HG03103 (cell line): Measurements from ENCODE around the gene ZNF397.

Source experiments
- ATAC-seq: cut with Tn5 transposase; IDR thresholded peaks from one replicate; pipeline ENCODE4 v1.9.1; 2021; ENCODE audit warnings: low read depth; ENCODE audit not compliant: unreplicated experiment

The ZNF397 gene

GRCh38 chr18:35290094-35290735, 49.4 kb downstream of the ZNF397 start, which contains the start of gene ZSCAN30:
Gene ZSCAN30, minus strand, starts transcription at chr18:35290229. Its CDS starts 25,877 bp downstream, at chr18:35264352.
- peak; percentile 90 for ATAC-seq

- no peak for ATAC-seq
These were observed 50.3 kb downstream of the ZNF397 start for GRCh38 chr18:35291166-35291565.

- no peak for ATAC-seq
These were observed 55.2 kb downstream of the ZNF397 start for GRCh38 chr18:35296060-35296459.

- ATAC-seq, result no peak
These were observed 62.8 kb downstream of the ZNF397 start for GRCh38 chr18:35303610-35304009.

- no peak for ATAC-seq
These were observed 65.9 kb downstream of the ZNF397 start for GRCh38 chr18:35306588-35307250.
